H1 (cell line): ENCODE data around the gene RASGEF1C. TPM values are rescaled to one million over a fixed set of nuclear protein-coding genes. Genes with fewer than 3 reads are reported as not detected.

Source experiments
- ATF2 ChIP-seq: IDR thresholded peaks from 2 replicates; pipeline ENCODE4 v1.6.1; 2012; ENCODE audit warnings: low read length, inconsistent platforms
- CBX5 ChIP-seq: fragments of 300-800, 300-1000 bp; sonication (generic); IDR thresholded peaks from 2 replicates; pipeline ENCODE4 v1.7.1; 2016; ENCODE audit warnings: antibody characterized with exemption, low read length, low read depth
- CREB1 ChIP-seq: IDR thresholded peaks from 2 replicates; pipeline ENCODE4 v1.6.1; 2012; ENCODE audit warnings: inconsistent platforms
- CTCF ChIP-seq, 3 experiments: IDR thresholded peaks; 1 replicate in 2 of 3; 2 replicates in 1 of 3; pipeline versions ENCODE4 v1.5.1 to v1.6.1; 2011; ENCODE audit warnings: low read length in 3 of 3, mild to moderate bottlenecking in 3 of 3, inconsistent platforms in 2 of 3, low read depth in 1 of 3, moderate library complexity in 1 of 3; ENCODE audit not compliant: insufficient read depth in 1 of 3; ENCODE audit errors: control extremely low read depth in 1 of 3
- JUN ChIP-seq: IDR thresholded peaks from 2 replicates; pipeline ENCODE4 v1.6.1; 2011; ENCODE audit warnings: low read depth, mild to moderate bottlenecking, improper control_type of control experiment, low read length
- POLR2A ChIP-seq, 2 experiments: IDR thresholded peaks; 1 replicate in 1 of 2; 2 replicates in 1 of 2; pipeline ENCODE4 v1.6.1; 2011; ENCODE audit warnings: low read depth in 2 of 2, low read length in 2 of 2, mild to moderate bottlenecking in 2 of 2; ENCODE audit errors: control extremely low read depth in 1 of 2
- TBP ChIP-seq: IDR thresholded peaks from 2 replicates; pipeline ENCODE4 v1.6.1; 2011; ENCODE audit warnings: low read depth, low read length, improper control_type of control experiment
- polyA plus RNA-seq, 7 experiments: library from polyadenylated mRNA; depleted of rRNA in 3 of 7; stranded (reverse) in 5 of 7; unstranded in 2 of 7; fragments of >200 nt in 5 of 7; fragments of 200-250 nt in 2 of 7; gene quantifications; 1 replicate in 5 of 7; 2 replicates in 1 of 7; 4 replicates in 1 of 7; pipeline versions ENCODE4 v1.2.1 to v1.2.3, GENCODE V29; 2011 to 2013; ENCODE audit warnings: missing spikeins in 2 of 7, mixed read lengths in 2 of 7
- total RNA-seq: library from RNA; stranded (reverse); fragmentation: NEBNext Ultra II Directional; extraction: Animal tissue kit (Norgen Biotek cat#: 25700); gene quantifications from 2 replicates; pipeline ENCODE4 v1.2.1, GENCODE V29; 2021

RASGEF1C gene
- total and polyA plus RNA-seq, 2 of the 8 experiments (the other 6 are each of a cell fraction or from before 2014, with no cell fraction given), result 0.26 to 0.61 TPM

GRCh38 chr5:180142824-180143610, 66.0 kb downstream of the RASGEF1C start (continued):
- TF ChIP-seq POLR2A (IDR thresholded peaks at IDR 0.05; ENCODE audit: control extremely low read depth in 1 of 2, low read depth in 2 of 2, low read length in 2 of 2) (no peak), CREB1 (no peak), ATF2 (no peak), CBX5 (no peak), TBP (no peak), CTCF (IDR thresholded peaks at IDR 0.05; ENCODE audit: control extremely low read depth in 1 of 3, insufficient read depth in 1 of 3, low read depth in 1 of 3, low read length in 3 of 3) (no peak), JUN (no peak)
